GM13977 (cell line): ENCODE measurements around the gene PRRT4.

ENCODE experiments used
- DNase-seq: peaks from one replicate; pipeline ENCODE4 v3.0.0; 2012; ENCODE audit warnings: low spot score
- CTCF ChIP-seq: IDR thresholded peaks from 2 replicates; pipeline ENCODE4 v1.5.1; 2012; ENCODE audit warnings: mild to moderate bottlenecking, control low read depth; ENCODE audit not compliant: insufficient read depth; ENCODE audit errors: extremely low read depth, missing control alignments
- in situ Hi-C: fragments of 300-500 bp; cut with MboI; formaldehyde crosslinking; loops from one replicate; pipeline ENCODE4 v1.12.0; 2022; ENCODE audit warnings: low sequenced_read_pairs, low pct_unique_long_range_greater_than_20kb, mixed read lengths, inconsistent platforms; ENCODE audit not compliant: unreplicated experiment

Gene PRRT4

GRCh38 chr7:128394904-128395496 lies 33.5 kb upstream of the PRRT4 start:
- no peak for DNase-seq
- TF ChIP-seq CTCF, result no peak
- in situ Hi-C loops, result no loop called here

- TF ChIP-seq CTCF, result no peak
- DNase-seq, result no peak
- in situ Hi-C loops, result no loop called here
Observed at GRCh38 chr7:128393526-128394330, 32.2 kb upstream of the PRRT4 start.

- in situ Hi-C loops, result no loop called here
- TF ChIP-seq CTCF, result no peak
Observed at GRCh38 chr7:128392446-128393327, 31.2 kb upstream of the PRRT4 start.

GRCh38 chr7:128391805-128392204 lies 30.3 kb upstream of the PRRT4 start:
- no peak for TF ChIP-seq CTCF
- no peak for DNase-seq
- in situ Hi-C loops, result no loop called here

More at GRCh38 chr7:128392446-128393327, 31.2 kb upstream of the PRRT4 start:
- DNase-seq, result no peak

- no peak for DNase-seq
- no peak for TF ChIP-seq CTCF
- in situ Hi-C loops, result no loop called here
Observed at GRCh38 chr7:128390871-128391565, 29.5 kb upstream of the PRRT4 start.
